Ascending aorta (tissue), 2 donors: ENCODE results near the gene TMX1. TPM values are rescaled to one million over a fixed set of nuclear protein-coding genes. Genes with fewer than 3 reads are reported as not detected.

Source experiments
- DNase-seq, 2 donors: peaks; one replicate each; pipeline ENCODE4 v3.0.0-alpha.2; 2019; ENCODE audit warnings: low spot score in 2 of 2
- H3K27ac ChIP-seq, 2 donors: fragments of 200-600 bp; sonication (generic); one replicate each; pipeline ENCODE4 v1.5.1; 2016 to 2017; ENCODE audit warnings: mild to moderate bottlenecking in 1 of 2
- H3K27me3 ChIP-seq: fragments of 200-600 bp; sonication (generic); one replicate; pipeline ENCODE4 v1.5.1; 2017
- H3K36me3 ChIP-seq, 2 donors: fragments of 200-600 bp; sonication (generic); one replicate each; pipeline ENCODE4 v1.5.1; 2016
- H3K4me1 ChIP-seq, 2 donors: fragments of 200-600 bp; sonication (generic); one replicate each; pipeline ENCODE4 v1.5.1; 2016 to 2017; ENCODE audit warnings: mild to moderate bottlenecking in 1 of 2
- H3K4me3 ChIP-seq, 2 donors: fragments of 200-600 bp; sonication (generic); one replicate each; pipeline ENCODE4 v1.5.1; 2016 to 2017; ENCODE audit warnings: mild to moderate bottlenecking in 1 of 2
- H3K9me3 ChIP-seq, 2 donors: fragments of 200-600 bp; sonication (generic); one replicate each; pipeline ENCODE4 v1.5.1; 2016
- intact Hi-C: fragments of 100-400 bp; cut with DNase I; formaldehyde crosslinking; loops from one replicate; pipeline ENCODE4 v1.15.1; 2023
- total RNA-seq: library from RNA; depleted of rRNA; stranded (reverse); fragments of >200 nt; gene quantifications from one replicate; pipeline ENCODE4 v1.1.0, GENCODE V29; 2016
- TF ChIP-seq, protein P1 (sequence below), 3 experiments: fragments of 200-600 bp in 2 of 3; fragments of 450-650 bp in 1 of 3; sonication (generic) in 2 of 3; IDR thresholded peaks; one replicate each; pipeline ENCODE4 v1.5.1; 2016 to 2019; ENCODE audit warnings: antibody characterized with exemption in 3 of 3, mild to moderate bottlenecking in 1 of 3, moderate library complexity in 1 of 3

TMX1 gene
- total RNA-seq, 1 donor from 2014 or later = 5.1 TPM

DNA sequence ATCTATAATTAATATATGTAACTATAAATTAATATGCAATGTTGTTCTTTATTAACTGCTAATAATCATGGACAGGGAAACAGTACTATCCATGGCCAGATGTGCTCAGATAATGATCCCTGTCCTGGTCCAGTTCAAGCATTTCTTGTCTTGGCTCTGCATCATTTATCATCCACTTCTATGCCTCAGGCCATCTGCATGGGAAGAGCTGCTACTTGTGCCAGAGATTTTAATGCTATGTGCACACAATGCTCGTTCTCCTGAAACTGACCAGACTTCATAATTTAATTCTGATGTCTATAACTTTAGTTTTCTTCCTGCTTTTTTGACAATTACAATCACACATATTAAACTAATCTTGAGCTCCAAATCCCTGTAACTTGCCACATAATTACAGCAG lies 11.2 kb upstream of the TMX1 start:
- no peaks in the 10 kb centered on the region for H3K9me3 ChIP-seq
- no peak overlapping the region for H3K27ac ChIP-seq
- no peak for DNase-seq
- no peaks in the 10 kb centered on the region for H3K27me3 ChIP-seq
- H3K4me1 ChIP-seq = no peaks in the 10 kb centered on the region
- TF ChIP-seq, protein P1, sequence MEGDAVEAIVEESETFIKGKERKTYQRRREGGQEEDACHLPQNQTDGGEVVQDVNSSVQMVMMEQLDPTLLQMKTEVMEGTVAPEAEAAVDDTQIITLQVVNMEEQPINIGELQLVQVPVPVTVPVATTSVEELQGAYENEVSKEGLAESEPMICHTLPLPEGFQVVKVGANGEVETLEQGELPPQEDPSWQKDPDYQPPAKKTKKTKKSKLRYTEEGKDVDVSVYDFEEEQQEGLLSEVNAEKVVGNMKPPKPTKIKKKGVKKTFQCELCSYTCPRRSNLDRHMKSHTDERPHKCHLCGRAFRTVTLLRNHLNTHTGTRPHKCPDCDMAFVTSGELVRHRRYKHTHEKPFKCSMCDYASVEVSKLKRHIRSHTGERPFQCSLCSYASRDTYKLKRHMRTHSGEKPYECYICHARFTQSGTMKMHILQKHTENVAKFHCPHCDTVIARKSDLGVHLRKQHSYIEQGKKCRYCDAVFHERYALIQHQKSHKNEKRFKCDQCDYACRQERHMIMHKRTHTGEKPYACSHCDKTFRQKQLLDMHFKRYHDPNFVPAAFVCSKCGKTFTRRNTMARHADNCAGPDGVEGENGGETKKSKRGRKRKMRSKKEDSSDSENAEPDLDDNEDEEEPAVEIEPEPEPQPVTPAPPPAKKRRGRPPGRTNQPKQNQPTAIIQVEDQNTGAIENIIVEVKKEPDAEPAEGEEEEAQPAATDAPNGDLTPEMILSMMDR (IDR thresholded peaks at IDR 0.05) = no peak
- H3K4me3 ChIP-seq = no peak overlapping the region
- intact Hi-C loops = no loop called here
- no peaks in the 10 kb centered on the region for H3K36me3 ChIP-seq

DNA sequence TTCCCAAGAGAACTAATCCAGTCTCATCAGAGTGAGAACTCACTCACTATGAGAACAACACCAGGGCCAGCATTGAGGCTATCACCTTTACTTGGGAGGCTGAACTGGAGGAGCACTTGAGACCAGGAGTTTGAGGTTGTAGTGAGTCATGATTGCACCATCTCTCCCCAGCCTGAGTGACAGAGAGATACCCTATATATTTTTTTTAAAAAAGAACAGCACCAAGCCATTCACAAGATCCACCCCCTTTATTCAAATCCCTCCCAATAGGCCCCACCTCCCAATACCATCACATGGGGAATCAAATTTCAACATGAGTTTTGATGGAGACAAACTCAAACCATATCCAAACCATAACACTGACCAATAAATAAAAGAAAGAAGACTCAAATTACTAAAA lies 3.7 kb upstream of the TMX1 start:
- no peak overlapping the region for H3K27ac ChIP-seq
- TF ChIP-seq, protein P1 (IDR thresholded peaks at IDR 0.05) = no peak
- peaks cover 0 to 3% of the 10 kb centered on the region in 2 donors for H3K4me1 ChIP-seq
- no peak for DNase-seq
- H3K27me3 ChIP-seq = no peaks in the 10 kb centered on the region
- H3K36me3 ChIP-seq = no peaks in the 10 kb centered on the region
- H3K4me3 ChIP-seq = no peak overlapping the region
- intact Hi-C loops = loop anchor here (5.0 kb wide), 1 partner anchor 274 kb away; no protein-coding TSS in a partner anchor
- no peaks in the 10 kb centered on the region for H3K9me3 ChIP-seq

DNA sequence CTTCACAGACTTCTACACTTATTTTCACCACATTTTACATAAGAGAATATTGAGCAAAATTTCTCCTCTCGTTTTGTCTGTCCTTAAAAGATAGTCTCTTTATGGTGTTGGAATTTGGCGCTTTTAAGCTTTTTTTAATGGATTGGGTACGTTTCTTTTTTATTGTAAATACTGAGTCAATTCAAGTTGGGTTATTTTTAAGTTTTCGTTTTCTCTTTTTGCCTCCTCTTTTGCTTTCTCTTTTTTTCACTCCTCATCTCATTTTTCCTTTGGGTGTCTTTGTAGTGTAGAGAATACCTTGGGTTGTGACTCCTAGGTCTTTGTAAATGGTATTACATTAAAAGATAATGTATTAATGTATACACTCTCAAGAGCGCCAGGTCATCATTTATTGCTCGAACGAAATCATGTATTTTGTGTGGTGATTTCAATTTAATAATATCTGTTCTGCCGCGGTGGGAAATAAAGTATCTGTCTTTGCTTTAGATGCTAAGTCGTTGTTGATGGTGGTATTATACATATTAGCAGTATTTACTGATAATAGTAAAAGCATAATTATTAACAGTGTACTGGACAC lies 845 bp downstream of the TMX1 start:
- DNase-seq = no peak
- TF ChIP-seq, protein P1 (IDR thresholded peaks at IDR 0.05) = no peak
- Histone ChIP-seq H3K4me1 (peaks cover 0 to 5% of the 10 kb centered on the region in 2 donors), H3K4me3 (peak overlapping the region; percentile 93 to 96), H3K27ac (peak overlapping the region; percentile 84 to 88), H3K36me3 (no peaks in the 10 kb centered on the region), H3K9me3 (no peaks in the 10 kb centered on the region), H3K27me3 (no peaks in the 10 kb centered on the region)
- intact Hi-C loops = loop anchor here (2.0 to 5.0 kb wide), 4 partner anchors 299 to 1009 kb away; partner anchors contain the start of genes FRMD6, PYGL and SOS2

DNA sequence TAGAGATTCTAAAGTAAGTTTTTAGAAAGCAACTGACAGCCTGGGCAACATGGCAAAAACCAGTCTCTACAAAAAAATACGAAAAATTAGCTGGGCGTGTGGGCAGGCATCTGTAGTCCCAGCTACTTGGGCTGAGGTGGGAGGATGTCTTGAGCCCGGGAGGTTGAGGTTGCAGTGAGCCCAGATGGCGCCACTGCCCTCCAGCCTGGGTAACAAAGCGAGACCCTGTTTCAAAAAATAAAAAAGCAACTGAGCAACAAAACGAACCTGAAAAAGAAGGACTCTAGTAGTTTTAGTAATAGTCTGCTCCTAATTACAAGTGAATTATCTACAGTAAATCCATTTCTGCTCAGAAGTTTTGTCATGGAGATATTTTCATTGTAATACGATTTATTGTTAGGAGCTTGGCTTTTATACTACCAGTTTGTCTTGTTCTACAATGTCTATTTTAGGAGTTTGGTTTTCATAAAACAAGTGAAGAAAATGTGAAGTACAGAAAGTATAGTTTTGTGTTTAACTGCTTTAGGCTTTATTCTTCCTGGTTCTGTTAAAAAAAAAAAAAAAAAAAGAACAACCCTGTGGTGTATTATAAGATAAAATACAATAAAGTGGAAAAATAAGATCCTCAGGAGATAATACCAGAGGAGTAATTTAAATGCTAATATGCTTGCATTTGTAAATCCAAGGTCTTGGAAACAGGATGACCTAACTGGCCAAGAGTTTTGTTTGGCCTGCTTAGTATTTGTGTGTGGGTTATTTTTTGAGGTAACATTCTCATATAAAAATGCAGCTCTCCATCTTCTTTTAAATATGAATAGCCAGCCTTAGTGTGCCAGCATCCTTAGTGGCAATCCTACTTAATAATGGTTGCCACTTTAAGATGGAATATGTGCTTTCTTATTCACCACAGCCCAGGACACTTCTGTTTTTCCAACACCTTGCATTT lies 2.8 kb downstream of the TMX1 start:
- H3K4me1 ChIP-seq = peaks cover 0 to 5% of the 10 kb centered on the region in 2 donors
- TF ChIP-seq, protein P1 (IDR thresholded peaks at IDR 0.05) = no peak
- intact Hi-C loops = loop anchor here (5.0 kb wide), 2 partner anchors 301 to 1011 kb away; partner anchors contain the start of genes PYGL and SOS2

DNA sequence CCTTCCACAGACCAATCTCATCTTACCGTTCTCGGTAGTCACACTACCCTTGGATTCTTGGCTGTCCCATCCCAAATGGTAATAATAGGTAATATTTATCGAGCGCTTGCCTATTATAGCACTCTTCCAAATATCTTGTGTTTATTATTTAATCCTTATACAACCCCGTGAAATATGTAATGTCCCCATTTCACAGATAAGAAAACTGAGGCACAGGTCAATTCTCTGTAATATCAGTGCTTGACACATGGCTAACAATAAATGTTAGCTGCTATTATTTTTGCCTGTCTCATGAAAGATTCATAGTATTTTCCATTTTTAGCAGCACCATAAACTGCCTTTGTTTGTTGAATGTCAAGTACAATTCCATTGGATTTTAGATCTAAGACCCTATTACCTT lies 4.5 kb downstream of the TMX1 start:
- Histone ChIP-seq H3K27ac (no peak overlapping the region), H3K4me3 (no peak overlapping the region), H3K9me3 (no peaks in the 10 kb centered on the region), H3K36me3 (peaks cover 1 to 11% of the 10 kb centered on the region in 2 donors), H3K27me3 (no peaks in the 10 kb centered on the region), H3K4me1 (peaks cover 0 to 5% of the 10 kb centered on the region in 2 donors)
- DNase-seq = no peak
- intact Hi-C loops = loop anchor here (5.0 kb wide), 2 partner anchors 302 to 1012 kb away; partner anchors contain the start of genes PYGL and SOS2
- TF ChIP-seq, protein P1 (IDR thresholded peaks at IDR 0.05) = no peak

More for the DNA sequence above, 2.8 kb downstream of the TMX1 start:
- Histone ChIP-seq H3K27ac (peak overlapping the region in 1 of 2 donors; percentile 5), H3K36me3 (peaks cover 0 to 4% of the 10 kb centered on the region in 2 donors), H3K4me3 (peak overlapping the region in 1 of 2 donors; percentile 24), H3K9me3 (no peaks in the 10 kb centered on the region), H3K27me3 (no peaks in the 10 kb centered on the region)
- DNase-seq = no peak
